Vagina (tissue), 2 donors: Measurements from ENCODE around the gene DPH3.

Experiments
- CTCF ChIP-seq, 3 experiments: fragments of 450-650 bp in 2 of 3; fragments of 200-600 bp in 1 of 3; sonication (generic) in 1 of 3; IDR thresholded peaks; one replicate each; pipeline ENCODE4 v1.5.1; 2017 to 2019; ENCODE audit warnings: antibody characterized with exemption in 3 of 3, mild to moderate bottlenecking in 2 of 3, moderate library complexity in 2 of 3
- POLR2A ChIP-seq, 2 donors: fragments of 450-650 bp; IDR thresholded peaks; one replicate each; pipeline ENCODE4 v1.6.1; 2017; ENCODE audit warnings: antibody characterized with exemption in 2 of 2, mild to moderate bottlenecking in 2 of 2, moderate library complexity in 2 of 2
- POLR2AphosphoS5 ChIP-seq, 2 donors: sonication (generic); formaldehyde crosslinking; IDR thresholded peaks; one replicate each; pipeline ENCODE4 v1.9.0; 2017; ENCODE audit warnings: antibody characterized with exemption in 2 of 2, mild to moderate bottlenecking in 2 of 2, low read depth in 1 of 2; ENCODE audit not compliant: insufficient read depth in 1 of 2

GRCh38 chr3:16286751-16287543 lies 22.2 kb upstream of the DPH3 start:
- TF ChIP-seq CTCF (IDR thresholded peaks at IDR 0.05) (no peak), POLR2A (IDR thresholded peaks at IDR 0.05) (no peak), POLR2AphosphoS5 (IDR thresholded peaks at IDR 0.05; ENCODE audit: insufficient read depth in 1 of 2, low read depth in 1 of 2) (no peak)
